Cardiac muscle cell (in vitro differentiated cells and primary cell): ENCODE data around the gene ADAM17. TPM values are rescaled to one million over a fixed set of nuclear protein-coding genes. Genes with fewer than 3 reads are reported as not detected.
"Not testable (repeated sequence)": the region's sequence is repeated elsewhere in the genome, so short reads cannot be mapped to it uniquely, and the experiment has no call there.

Source experiments
- DNase-seq, 2 donors: peaks; one replicate each; pipeline versions ENCODE4 v3.0.0 to v3.0.0-alpha.2; 2010 to 2017; ENCODE audit warnings: low read depth in 1 of 2, low spot score in 1 of 2
- H3K27ac ChIP-seq: fragments of 200-600 bp; sonication (generic); 2 replicates; pipeline ENCODE4 v1.5.1; 2016
- H3K27me3 ChIP-seq: fragments of 200-600 bp; sonication (generic); 2 replicates; pipeline ENCODE4 v1.6.0; 2016; ENCODE audit warnings: control low read depth
- H3K36me3 ChIP-seq: fragments of 200-600 bp; sonication (generic); 2 replicates; pipeline ENCODE4 v1.5.1; 2016; ENCODE audit warnings: control low read depth
- H3K4me1 ChIP-seq: fragments of 200-600 bp; sonication (generic); 2 replicates; pipeline ENCODE4 v1.8.1; 2017; ENCODE audit warnings: low read depth, mild to moderate bottlenecking, mixed run types
- H3K4me3 ChIP-seq: fragments of 200-600 bp; sonication (generic); 2 replicates; pipeline ENCODE4 v1.5.1; 2016; ENCODE audit warnings: mild to moderate bottlenecking
- H3K9me3 ChIP-seq: fragments of 200-600 bp; sonication (generic); 2 replicates; pipeline ENCODE4 v1.5.1; 2017; ENCODE audit warnings: low read depth, mild to moderate bottlenecking, control low read depth
- CTCF ChIP-seq: IDR thresholded peaks from 2 replicates; pipeline ENCODE4 v1.5.1; 2012; ENCODE audit warnings: low read depth, mild to moderate bottlenecking, low read length
- polyA plus RNA-seq: library from polyadenylated mRNA; unstranded; fragments of >200 nt; fragmentation: Nextera tagmentation; extraction: Ambion mirVana; gene quantifications from 2 replicates; pipeline ENCODE4 v1.2.1, GENCODE V29; 2016
- total RNA-seq: library from RNA; depleted of rRNA; stranded (reverse); fragments of >200 nt; gene quantifications from 2 replicates; pipeline ENCODE4 v1.2.3, GENCODE V29; 2016

The ADAM17 gene
- total and polyA plus RNA-seq, 2 experiments from 2014 or later = 23.9 to 32.0 TPM

- no peak for DNase-seq
- H3K9me3 ChIP-seq = no peaks in the 10 kb centered on the region
- peaks cover 21% of the 10 kb centered on the region for H3K36me3 ChIP-seq
- no peak overlapping the region for H3K27ac ChIP-seq
- TF ChIP-seq CTCF = no peak
- H3K4me1 ChIP-seq = no peaks in the 10 kb centered on the region
- no peak overlapping the region for H3K4me3 ChIP-seq
- H3K27me3 ChIP-seq = no peaks in the 10 kb centered on the region
Measured at GRCh38 chr2:9518163-9518562, 37.5 kb downstream of the ADAM17 start.

GRCh38 chr2:9517118-9517782 lies 38.4 kb downstream of the ADAM17 start:
- no peaks in the 10 kb centered on the region for H3K4me1 ChIP-seq
- H3K4me3 ChIP-seq = no peak overlapping the region
- no peak for TF ChIP-seq CTCF
- H3K27ac ChIP-seq = no peak overlapping the region
- DNase-seq = no peak
- no peaks in the 10 kb centered on the region for H3K27me3 ChIP-seq
- H3K36me3 ChIP-seq = peaks cover 20% of the 10 kb centered on the region
- H3K9me3 ChIP-seq = no peaks in the 10 kb centered on the region

- H3K4me3 ChIP-seq, H3K27me3 ChIP-seq, H3K9me3 ChIP-seq, H3K4me1 ChIP-seq, H3K36me3 ChIP-seq, H3K27ac ChIP-seq, DNase-seq: not testable (repeated sequence)
Measured at GRCh38 chr2:9513946-9514345, 41.7 kb downstream of the ADAM17 start.

- DNase-seq = peak in 1 of 2 donors; percentile 48
- peaks cover 16% of the 10 kb centered on the region for H3K4me1 ChIP-seq
- no peaks in the 10 kb centered on the region for H3K9me3 ChIP-seq
- no peak overlapping the region for H3K4me3 ChIP-seq
- H3K27me3 ChIP-seq = no peaks in the 10 kb centered on the region
- no peak for TF ChIP-seq CTCF
- peak overlapping the region; percentile 94 for H3K27ac ChIP-seq
- peaks cover 9% of the 10 kb centered on the region for H3K36me3 ChIP-seq
Measured at GRCh38 chr2:9508931-9509330, 46.7 kb downstream of the ADAM17 start.

- H3K27ac ChIP-seq = no peak overlapping the region
- no peak for DNase-seq
- no peak overlapping the region for H3K4me3 ChIP-seq
- H3K36me3 ChIP-seq = peaks cover 41% of the 10 kb centered on the region
- H3K4me1 ChIP-seq = no peaks in the 10 kb centered on the region
- TF ChIP-seq CTCF = no peak
- H3K9me3 ChIP-seq = no peaks in the 10 kb centered on the region
- no peaks in the 10 kb centered on the region for H3K27me3 ChIP-seq
Measured at GRCh38 chr2:9498210-9498609, 57.4 kb downstream of the ADAM17 start.

- Histone ChIP-seq H3K4me1 (no peaks in the 10 kb centered on the region), H3K4me3 (no peak overlapping the region), H3K27ac (no peak overlapping the region), H3K36me3 (peaks cover 46% of the 10 kb centered on the region), H3K27me3 (no peaks in the 10 kb centered on the region), H3K9me3 (no peaks in the 10 kb centered on the region)
- no peak for DNase-seq
- TF ChIP-seq CTCF = no peak
Measured at GRCh38 chr2:9497017-9497416, 58.6 kb downstream of the ADAM17 start.
